Adrenal gland (tissue), 12 donors: ENCODE results near the gene ACACB. TPM values are rescaled to one million over a fixed set of nuclear protein-coding genes. Genes with fewer than 3 reads are reported as not detected.

ENCODE experiments used
- DNase-seq, 7 donors: peaks; one replicate each; pipeline ENCODE4 v3.0.0-alpha.2; 2019 to 2020
- H3K27ac ChIP-seq, 5 donors: fragments of 200-600 bp; sonication (generic) in 4 of 5; 1 replicate in 3 of 5; 2 replicates in 2 of 5; pipeline versions ENCODE4 v1.5.1 to v1.8.0; 2016 to 2020; ENCODE audit warnings: mild to moderate bottlenecking in 1 of 5
- H3K27me3 ChIP-seq: fragments of 200-600 bp; 2 replicates; pipeline ENCODE4 v1.8.0; 2021
- H3K36me3 ChIP-seq, 2 donors: fragments of 200-600 bp; replicated peaks in 1 of 2; 1 replicate in 1 of 2; 2 replicates in 1 of 2; pipeline versions ENCODE4 v1.5.1 to v1.8.0; 2018 to 2022
- H3K4me1 ChIP-seq, 2 donors: fragments of 200-600 bp; replicated peaks in 1 of 2; 1 replicate in 1 of 2; 2 replicates in 1 of 2; pipeline versions ENCODE4 v1.5.1 to v1.8.0; 2018 to 2021
- H3K4me3 ChIP-seq, 4 donors: fragments of 200-600 bp; sonication (generic) in 3 of 4; one replicate each; pipeline ENCODE4 v1.5.1; 2016 to 2018
- H3K9me3 ChIP-seq, 3 donors: fragments of 200-600 bp; sonication (generic) in 1 of 3; replicated peaks in 1 of 3; 1 replicate in 2 of 3; 2 replicates in 1 of 3; pipeline versions ENCODE4 v1.5.1 to v1.8.0; 2016 to 2021
- POLR2A ChIP-seq, 2 donors: fragments of 450-650 bp; IDR thresholded peaks; one replicate each; pipeline ENCODE4 v1.6.1; 2017; ENCODE audit warnings: antibody characterized with exemption in 2 of 2, mild to moderate bottlenecking in 2 of 2, moderate library complexity in 1 of 2
- WGBS, 4 donors: extraction: QIAGEN DNeasy Blood & Tissue Kit in 2 of 4; methylation state at CpG; one replicate each; pipeline versions ENCODE4 v1.1.5 to v1.1.7; 2013 to 2017; 5-methylcytosine and 5-hydroxymethylcytosine counted together
- intact Hi-C, 2 donors: fragments of 100-400 bp; cut with DNase I; formaldehyde crosslinking; loops; one replicate each; pipeline versions ENCODE4 v1.14.1 to v1.15.0; 2022 to 2023
- polyA plus RNA-seq, 3 donors: library from polyadenylated mRNA; stranded (reverse); fragments of 200-250 nt in 2 of 3; fragments of 350-450 nt in 1 of 3; fragmentation: Illumina TruSeq in 1 of 3; extraction: RNeasy Lipid Tissue Mini Kit (QIAGEN cat#74804) in 1 of 3; gene quantifications; one replicate each; pipeline ENCODE4 v1.2.3, GENCODE V29; 2013 to 2014
- total RNA-seq, 9 donors: library from RNA; depleted of rRNA in 4 of 9; stranded (reverse); fragments of >200 nt in 4 of 9; fragments of 120-200 nt in 1 of 9; fragmentation: NEBNext Ultra II Directional in 1 of 9; extraction: Animal tissue kit (Norgen Biotek cat#: 25700) in 1 of 9; gene quantifications; one replicate each; pipeline versions ENCODE4 v1.1.0 to v1.2.4, GENCODE V29; 2013 to 2023
- TF ChIP-seq, protein P1 (sequence below), 6 experiments: fragments of 450-650 bp in 4 of 6; fragments of 200-600 bp in 2 of 6; sonication (generic) in 1 of 6; IDR thresholded peaks; 1 replicate in 5 of 6; 2 replicates in 1 of 6; pipeline versions ENCODE4 v1.5.1 to v1.8.0; 2016 to 2021; ENCODE audit warnings: antibody characterized with exemption in 6 of 6, mild to moderate bottlenecking in 2 of 6, moderate library complexity in 1 of 6
- donor health status: healthy with polysubstance abuse.
- donor health status: Bipolar disorder and iron deficiency.
- donor health status: DM: yes; HTN: yes; CAD: no.
- donor health status: DM: no; HTN: no; CAD: no.
- donor health status: DM: no; HTN: no; CAD: no.
- donor health status: DM: yes; HTN: yes; CAD: no.

The ACACB gene
- total and polyA plus RNA-seq, 12 donors = 35.5 to 143 (median 65.7) TPM

DNA sequence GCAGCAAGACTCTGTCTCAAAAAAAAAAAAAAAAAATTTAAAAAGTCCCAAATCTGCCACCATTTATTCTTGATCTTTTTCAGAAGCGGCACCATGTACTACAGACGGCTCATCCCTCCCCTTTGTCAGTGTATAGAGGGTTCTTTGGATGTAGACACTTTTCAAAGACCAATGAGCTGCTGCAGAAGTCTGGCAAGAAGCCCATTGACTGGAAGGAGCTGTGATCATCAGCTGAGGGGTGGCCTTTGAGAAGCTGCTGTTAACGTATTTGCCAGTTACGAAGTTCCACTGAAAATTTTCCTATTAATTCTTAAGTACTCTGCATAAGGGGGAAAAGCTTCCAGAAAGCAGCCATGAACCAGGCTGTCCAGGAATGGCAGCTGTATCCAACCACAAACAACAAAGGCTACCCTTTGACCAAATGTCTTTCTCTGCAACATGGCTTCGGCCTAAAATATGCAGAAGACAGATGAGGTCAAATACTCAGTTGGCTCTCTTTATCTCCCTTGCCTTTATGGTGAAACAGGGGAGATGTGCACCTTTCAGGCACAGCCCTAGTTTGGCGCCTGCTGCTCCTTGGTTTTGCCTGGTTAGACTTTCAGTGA lies 6.5 kb upstream of the ACACB start:
- intact Hi-C loops = loop anchor here in 1 of 2 donors (10.0 kb wide), 1 partner anchor 55 kb away; no protein-coding TSS in a partner anchor
- H3K36me3 ChIP-seq = peaks cover 0 to 37% of the 10 kb centered on the region in 2 donors
- TF ChIP-seq POLR2A (IDR thresholded peaks at IDR 0.05) = no peak
- TF ChIP-seq, protein P1, sequence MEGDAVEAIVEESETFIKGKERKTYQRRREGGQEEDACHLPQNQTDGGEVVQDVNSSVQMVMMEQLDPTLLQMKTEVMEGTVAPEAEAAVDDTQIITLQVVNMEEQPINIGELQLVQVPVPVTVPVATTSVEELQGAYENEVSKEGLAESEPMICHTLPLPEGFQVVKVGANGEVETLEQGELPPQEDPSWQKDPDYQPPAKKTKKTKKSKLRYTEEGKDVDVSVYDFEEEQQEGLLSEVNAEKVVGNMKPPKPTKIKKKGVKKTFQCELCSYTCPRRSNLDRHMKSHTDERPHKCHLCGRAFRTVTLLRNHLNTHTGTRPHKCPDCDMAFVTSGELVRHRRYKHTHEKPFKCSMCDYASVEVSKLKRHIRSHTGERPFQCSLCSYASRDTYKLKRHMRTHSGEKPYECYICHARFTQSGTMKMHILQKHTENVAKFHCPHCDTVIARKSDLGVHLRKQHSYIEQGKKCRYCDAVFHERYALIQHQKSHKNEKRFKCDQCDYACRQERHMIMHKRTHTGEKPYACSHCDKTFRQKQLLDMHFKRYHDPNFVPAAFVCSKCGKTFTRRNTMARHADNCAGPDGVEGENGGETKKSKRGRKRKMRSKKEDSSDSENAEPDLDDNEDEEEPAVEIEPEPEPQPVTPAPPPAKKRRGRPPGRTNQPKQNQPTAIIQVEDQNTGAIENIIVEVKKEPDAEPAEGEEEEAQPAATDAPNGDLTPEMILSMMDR (IDR thresholded peaks at IDR 0.05) = no peak
- H3K27ac ChIP-seq = peak overlapping the region; percentile 69 to 99 (median 89)
- peaks cover 38 to 40% of the 10 kb centered on the region in 2 donors for H3K4me1 ChIP-seq
- no peak overlapping the region for H3K4me3 ChIP-seq
- WGBS, 4 donors = 70 to 82% (median 74%) methylated on average over 5 to 6 of the region's 6 CpGs
- H3K9me3 ChIP-seq = no peaks in the 10 kb centered on the region
- no peaks in the 10 kb centered on the region for H3K27me3 ChIP-seq
- no peak for DNase-seq

DNA sequence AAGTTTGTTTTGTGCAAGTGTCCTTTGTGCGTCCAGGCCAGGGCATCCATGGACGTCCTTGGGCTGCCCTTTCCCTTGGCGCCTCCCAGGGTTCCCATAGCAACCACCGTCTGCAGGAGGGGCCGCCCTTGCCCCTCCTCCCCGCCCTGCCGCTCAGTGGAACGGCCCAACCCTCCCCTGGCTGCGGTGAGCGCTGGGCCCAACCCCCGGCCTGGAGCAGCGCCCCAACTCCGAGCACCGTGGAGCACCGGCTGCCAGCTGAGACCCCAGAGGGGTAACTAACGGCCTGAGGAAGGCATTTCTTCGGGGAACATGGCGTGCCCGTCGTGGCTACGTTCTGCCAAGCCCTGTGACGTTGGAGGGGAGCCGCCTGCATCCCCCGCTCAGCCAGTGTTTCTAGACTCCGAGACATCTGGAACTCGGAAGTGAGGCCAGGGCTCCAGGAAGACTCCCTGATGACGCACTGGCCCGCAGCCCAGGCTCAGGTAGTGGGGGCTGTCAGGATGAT lies 5.3 kb upstream of the ACACB start:
- TF ChIP-seq POLR2A (IDR thresholded peaks at IDR 0.05) = peak; percentile 75 to 83
- TF ChIP-seq, protein P1 (IDR thresholded peaks at IDR 0.05) = no peak
- H3K27me3 ChIP-seq = no peaks in the 10 kb centered on the region
- DNase-seq = peak; percentile 94 to 98 (median 95)
- H3K4me1 ChIP-seq = peaks cover 50 to 52% of the 10 kb centered on the region in 2 donors
- WGBS, 4 donors = 0 to 12% (median 8%) methylated on average over 9 to 28 of the region's 28 CpGs
- peak overlapping the region; percentile 86 to 99 (median 90) for H3K27ac ChIP-seq
- no peaks in the 10 kb centered on the region for H3K9me3 ChIP-seq
- peak overlapping the region in 3 of 4 donors; percentile 23 to 70 (median 54) for H3K4me3 ChIP-seq
- intact Hi-C loops = loop anchor here in 1 of 2 donors (10.0 kb wide), 1 partner anchor 54 kb away; no protein-coding TSS in a partner anchor
- H3K36me3 ChIP-seq = peaks cover 0 to 26% of the 10 kb centered on the region in 2 donors

GRCh38 chr12:109112720-109113465 lies 3.5 kb upstream of the ACACB start:
- Histone ChIP-seq H3K9me3 (no peaks in the 10 kb centered on the region), H3K4me3 (no peak overlapping the region), H3K36me3 (peaks cover 0 to 10% of the 10 kb centered on the region in 2 donors), H3K4me1 (peaks cover 63 to 71% of the 10 kb centered on the region in 2 donors), H3K27me3 (no peaks in the 10 kb centered on the region), H3K27ac (peak overlapping the region; percentile 9 to 94 (median 86))
- TF ChIP-seq, protein P1 (IDR thresholded peaks at IDR 0.05) = no peak
- TF ChIP-seq POLR2A (IDR thresholded peaks at IDR 0.05) = no peak
- intact Hi-C loops = loop anchor here in 1 of 2 donors (10.0 kb wide), 1 partner anchor 52 kb away; no protein-coding TSS in a partner anchor
- no peak for DNase-seq
- WGBS, 4 donors = 80 to 81% (median 80%) methylated on average over 11 of the region's 11 CpGs
